DOHH2 (cell line): ENCODE measurements around the gene NBAS.

Experiments
- H3F3A ChIP-seq: fragments of 200-600 bp; sonication (generic), shearing (Covaris generic); 2 replicates; pipeline ENCODE4 v1.6.0; 2016; ENCODE audit warnings: antibody characterized with exemption, mild to moderate bottlenecking; ENCODE audit not compliant: control insufficient read depth, insufficient read depth
- H3K27ac ChIP-seq: fragments of 200-600 bp; sonication (generic); 2 replicates; pipeline ENCODE4 v1.5.1; 2014; ENCODE audit warnings: low read depth, mild to moderate bottlenecking, low read length, moderate library complexity
- H3K27me3 ChIP-seq: fragments of 200-600 bp; sonication (generic); 2 replicates; pipeline ENCODE4 v1.6.1; 2014; ENCODE audit warnings: mild to moderate bottlenecking, low read length, mixed read lengths; ENCODE audit not compliant: control insufficient read depth
- H3K36me3 ChIP-seq: fragments of 200-600 bp; sonication (generic); 2 replicates; pipeline ENCODE4 v1.6.1; 2014; ENCODE audit warnings: mild to moderate bottlenecking, low read length, moderate library complexity, mixed read lengths; ENCODE audit not compliant: control insufficient read depth
- H3K4me1 ChIP-seq: fragments of 200-600 bp; sonication (generic); 2 replicates; pipeline ENCODE4 v1.6.1; 2014; ENCODE audit warnings: mild to moderate bottlenecking, low read length, mixed read lengths; ENCODE audit not compliant: control insufficient read depth
- H3K4me2 ChIP-seq: fragments of 200-600 bp; sonication (generic); 2 replicates; pipeline ENCODE4 v1.6.0; 2014; ENCODE audit warnings: mild to moderate bottlenecking, low read length, moderate library complexity
- H3K4me3 ChIP-seq: fragments of 200-600 bp; sonication (generic); 2 replicates; pipeline ENCODE4 v1.5.1; 2014; ENCODE audit warnings: mild to moderate bottlenecking, low read length, mixed read lengths
- H3K79me2 ChIP-seq: fragments of 200-600 bp; sonication (generic); 2 replicates; pipeline ENCODE4 v1.6.1; 2014; ENCODE audit warnings: mild to moderate bottlenecking, low read length, mixed read lengths; ENCODE audit not compliant: control insufficient read depth
- H3K9me2 ChIP-seq: fragments of 200-600 bp; sonication (generic); replicated peaks from 2 replicates; pipeline ENCODE4 v1.6.1; 2014; ENCODE audit warnings: mild to moderate bottlenecking, low read length, mixed read lengths; ENCODE audit not compliant: control insufficient read depth
- H3K9me3 ChIP-seq: fragments of 200-600 bp; sonication (generic); 2 replicates; pipeline ENCODE4 v1.6.1; 2014; ENCODE audit warnings: antibody characterized with exemption, low read length, mixed read lengths; ENCODE audit not compliant: control insufficient read depth, insufficient read depth
- H4K20me1 ChIP-seq: fragments of 200-600 bp; sonication (generic); 2 replicates; pipeline ENCODE4 v1.6.0; 2014; ENCODE audit warnings: low read depth, mild to moderate bottlenecking, antibody characterized with exemption, low read length, moderate library complexity; ENCODE audit not compliant: control insufficient read depth, insufficient read depth
- EZH2phosphoT487 ChIP-seq: fragments of 200-600 bp; sonication (generic); IDR thresholded peaks from 2 replicates; pipeline ENCODE4 v1.6.1; 2017; ENCODE audit warnings: borderline replicate concordance, mild to moderate bottlenecking, antibody characterized with exemption, low read length, moderate library complexity, mixed read lengths
- TF ChIP-seq, protein P1 (sequence below): fragments of 200-600 bp; sonication (generic); IDR thresholded peaks from one replicate; pipeline ENCODE4 v1.5.1; 2014; ENCODE audit warnings: antibody characterized with exemption, mild to moderate bottlenecking, low read depth, low read length; ENCODE audit not compliant: poor library complexity, severe bottlenecking

NBAS gene

GRCh38 chr2:15596350-15596749 lies 35.2 kb upstream of the NBAS start:
- H3K4me3 ChIP-seq: no peak overlapping the region
- peaks cover 47% of the 10 kb centered on the region for H3K79me2 ChIP-seq
- H3K36me3 ChIP-seq: peaks cover 78% of the 10 kb centered on the region
- TF ChIP-seq, protein P1, sequence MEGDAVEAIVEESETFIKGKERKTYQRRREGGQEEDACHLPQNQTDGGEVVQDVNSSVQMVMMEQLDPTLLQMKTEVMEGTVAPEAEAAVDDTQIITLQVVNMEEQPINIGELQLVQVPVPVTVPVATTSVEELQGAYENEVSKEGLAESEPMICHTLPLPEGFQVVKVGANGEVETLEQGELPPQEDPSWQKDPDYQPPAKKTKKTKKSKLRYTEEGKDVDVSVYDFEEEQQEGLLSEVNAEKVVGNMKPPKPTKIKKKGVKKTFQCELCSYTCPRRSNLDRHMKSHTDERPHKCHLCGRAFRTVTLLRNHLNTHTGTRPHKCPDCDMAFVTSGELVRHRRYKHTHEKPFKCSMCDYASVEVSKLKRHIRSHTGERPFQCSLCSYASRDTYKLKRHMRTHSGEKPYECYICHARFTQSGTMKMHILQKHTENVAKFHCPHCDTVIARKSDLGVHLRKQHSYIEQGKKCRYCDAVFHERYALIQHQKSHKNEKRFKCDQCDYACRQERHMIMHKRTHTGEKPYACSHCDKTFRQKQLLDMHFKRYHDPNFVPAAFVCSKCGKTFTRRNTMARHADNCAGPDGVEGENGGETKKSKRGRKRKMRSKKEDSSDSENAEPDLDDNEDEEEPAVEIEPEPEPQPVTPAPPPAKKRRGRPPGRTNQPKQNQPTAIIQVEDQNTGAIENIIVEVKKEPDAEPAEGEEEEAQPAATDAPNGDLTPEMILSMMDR: no peak
- TF ChIP-seq EZH2phosphoT487: no peak
- H4K20me1 ChIP-seq: peaks cover 6% of the 10 kb centered on the region; the same call in 1 of the 2 replicates
- H3K4me1 ChIP-seq: peaks cover 14% of the 10 kb centered on the region
- H3K27ac ChIP-seq: no peak overlapping the region
- H3K9me3 ChIP-seq: no peaks in the 10 kb centered on the region
- no peaks in the 10 kb centered on the region; the same call in 1 of the 2 replicates for H3F3A ChIP-seq
- H3K4me2 ChIP-seq: no peak overlapping the region
- H3K9me2 ChIP-seq: no peaks in the 10 kb centered on the region
- no peaks in the 10 kb centered on the region for H3K27me3 ChIP-seq

DNA sequence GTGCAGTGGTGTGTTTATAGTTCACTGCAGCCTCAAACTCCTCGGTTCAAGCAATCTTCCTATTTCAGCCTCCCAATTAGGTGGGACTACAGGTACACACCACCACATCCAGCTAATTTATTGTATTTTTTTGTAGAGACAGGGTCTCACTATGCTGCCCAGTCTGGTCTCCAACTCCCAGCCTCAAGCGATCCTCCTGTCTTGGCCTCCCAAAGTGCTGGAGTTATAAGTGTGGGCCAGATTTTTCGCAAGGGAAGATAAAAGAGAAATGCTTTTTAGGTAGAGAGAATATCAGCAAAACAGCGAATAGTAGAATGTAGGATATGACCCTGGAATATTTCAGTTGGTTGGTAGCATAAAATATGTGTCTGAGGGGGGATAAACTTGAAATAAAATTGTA lies 34.8 kb upstream of the NBAS start:
- Histone ChIP-seq H3K9me2 (no peaks in the 10 kb centered on the region), H3K27me3 (no peaks in the 10 kb centered on the region), H4K20me1 (peaks cover 6% of the 10 kb centered on the region; the same call in 1 of the 2 replicates), H3K4me2 (no peak overlapping the region), H3K27ac (no peak overlapping the region), H3K36me3 (peaks cover 74% of the 10 kb centered on the region), H3K79me2 (peaks cover 51% of the 10 kb centered on the region), H3F3A (no peaks in the 10 kb centered on the region; the same call in 1 of the 2 replicates), H3K4me1 (peaks cover 18% of the 10 kb centered on the region), H3K9me3 (no peaks in the 10 kb centered on the region), H3K4me3 (no peak overlapping the region)
- no peak for TF ChIP-seq EZH2phosphoT487
- TF ChIP-seq, protein P1: no peak

DNA sequence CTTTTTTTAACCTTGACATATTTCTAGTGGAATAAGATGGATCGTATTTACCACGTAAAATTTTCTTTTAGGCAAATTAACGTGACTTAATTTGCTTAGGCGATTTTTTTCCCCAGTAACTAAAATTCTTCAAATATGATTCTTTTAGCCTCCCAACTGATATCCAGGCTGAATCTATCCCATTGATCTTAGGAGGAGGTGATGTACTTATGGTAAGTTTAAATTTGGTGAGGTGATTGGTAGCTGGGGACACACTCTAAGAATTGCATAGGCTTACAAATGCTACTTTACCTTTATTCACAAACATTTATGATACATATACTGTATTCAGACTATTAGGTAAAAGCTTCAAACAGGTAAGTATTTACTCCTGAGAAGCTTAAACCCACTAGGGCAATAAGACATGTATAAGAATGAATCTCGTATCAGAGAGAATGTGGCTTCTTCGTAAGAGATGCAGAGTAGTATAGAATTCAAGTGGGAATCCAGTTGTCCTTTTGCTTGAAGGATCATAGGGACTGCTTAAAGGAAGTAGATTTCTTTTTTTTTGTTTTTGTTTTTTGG lies 34.3 kb upstream of the NBAS start:
- Histone ChIP-seq H3K79me2 (peaks cover 52% of the 10 kb centered on the region), H3K4me3 (no peak overlapping the region), H3K9me2 (no peaks in the 10 kb centered on the region), H3K9me3 (no peaks in the 10 kb centered on the region), H3K27me3 (no peaks in the 10 kb centered on the region), H3F3A (no peaks in the 10 kb centered on the region; the same call in 1 of the 2 replicates), H3K36me3 (peaks cover 69% of the 10 kb centered on the region), H3K4me1 (peaks cover 19% of the 10 kb centered on the region), H3K4me2 (no peak overlapping the region), H3K27ac (no peak overlapping the region), H4K20me1 (peaks cover 6% of the 10 kb centered on the region; the same call in 1 of the 2 replicates)
- no peak for TF ChIP-seq EZH2phosphoT487
- TF ChIP-seq, protein P1: no peak
